Testis (tissue), 2 donors: ENCODE data around the gene TINAG.

Experiments used
- CTCF ChIP-seq, 3 experiments: fragments of 450-650 bp in 2 of 3; fragments of 200-600 bp in 1 of 3; sonication (generic) in 1 of 3; IDR thresholded peaks; one replicate each; pipeline ENCODE4 v1.5.1; 2016 to 2019; ENCODE audit warnings: antibody characterized with exemption in 3 of 3, mild to moderate bottlenecking in 2 of 3, moderate library complexity in 1 of 3
- POLR2A ChIP-seq: fragments of 450-650 bp; IDR thresholded peaks from one replicate; pipeline ENCODE4 v1.6.1; 2017; ENCODE audit warnings: antibody characterized with exemption, mild to moderate bottlenecking, moderate library complexity

GRCh38 chr6:54419885-54420284 lies 111.6 kb downstream of the TINAG start:
- TF ChIP-seq CTCF (IDR thresholded peaks at IDR 0.05): no peak
- TF ChIP-seq POLR2A: no peak
